Astrocyte (in vitro differentiated cells and primary cell): Measurements from ENCODE around the gene SLC39A10. TPM values are rescaled to one million over a fixed set of nuclear protein-coding genes. Genes with fewer than 3 reads are reported as not detected.

ENCODE experiments used
- DNase-seq: peaks from one replicate; pipeline ENCODE4 v3.0.0-alpha.2; 2010; ENCODE audit warnings: low read depth
- FAIRE-seq: peaks from 2 replicates; lab custom pipeline; 2011; peaks lifted over from hg19 to GRCh38; lab: Jason Lieb, UNC
- H2AFZ ChIP-seq: 2 replicates; pipeline ENCODE4 v1.6.0; 2012; ENCODE audit warnings: low read depth, low read length, inconsistent platforms
- H3K27ac ChIP-seq: 2 replicates; pipeline ENCODE4 v1.5.1; 2011; ENCODE audit warnings: low read depth, low read length, inconsistent platforms
- H3K27me3 ChIP-seq: 2 replicates; pipeline ENCODE4 v1.6.0; 2011; ENCODE audit warnings: low read length, inconsistent platforms; ENCODE audit not compliant: insufficient read depth
- H3K36me3 ChIP-seq: 2 replicates; pipeline ENCODE4 v1.5.1; 2011; ENCODE audit warnings: low read length, inconsistent platforms; ENCODE audit not compliant: insufficient read depth
- H3K4me1 ChIP-seq: 2 replicates; pipeline ENCODE4 v1.5.1; 2011; ENCODE audit warnings: low read length, inconsistent platforms; ENCODE audit not compliant: insufficient read depth
- H3K4me2 ChIP-seq: 2 replicates; pipeline ENCODE4 v1.6.0; 2012; ENCODE audit warnings: low read length, inconsistent platforms
- H3K4me3 ChIP-seq: 2 replicates; pipeline ENCODE4 v1.5.1; 2011; ENCODE audit warnings: low read depth, mild to moderate bottlenecking, low read length, inconsistent platforms; ENCODE audit not compliant: insufficient read depth
- H3K79me2 ChIP-seq: 2 replicates; pipeline ENCODE4 v1.6.0; 2012; ENCODE audit warnings: mild to moderate bottlenecking, low read length, inconsistent platforms; ENCODE audit not compliant: insufficient read depth
- H3K9ac ChIP-seq: 2 replicates; pipeline ENCODE4 v1.6.0; 2012; ENCODE audit warnings: mild to moderate bottlenecking, low read length, inconsistent platforms
- H3K9me3 ChIP-seq: 2 replicates; pipeline ENCODE4 v1.5.1; 2012; ENCODE audit warnings: low read depth, mild to moderate bottlenecking, low read length, inconsistent platforms; ENCODE audit not compliant: insufficient read depth
- H4K20me1 ChIP-seq: 2 replicates; pipeline ENCODE4 v1.6.0; 2012; ENCODE audit warnings: low read length, inconsistent platforms; ENCODE audit not compliant: insufficient read depth
- H3K27ac Mint-ChIP-seq: one replicate; pipeline ENCODE4 v1.8.0; 2021; ENCODE audit warnings: mild to moderate bottlenecking, mixed read lengths; ENCODE audit not compliant: unreplicated experiment
- H3K27me3 Mint-ChIP-seq: one replicate; pipeline ENCODE4 v1.8.0; 2021; ENCODE audit warnings: low read depth, mixed read lengths; ENCODE audit not compliant: unreplicated experiment
- H3K36me3 Mint-ChIP-seq: one replicate; pipeline ENCODE4 v1.8.0; 2021; ENCODE audit warnings: low read depth, mixed read lengths; ENCODE audit not compliant: unreplicated experiment
- H3K4me1 Mint-ChIP-seq: one replicate; pipeline ENCODE4 v1.8.0; 2021; ENCODE audit warnings: low read depth, mixed read lengths; ENCODE audit not compliant: unreplicated experiment
- H3K4me3 Mint-ChIP-seq: one replicate; pipeline ENCODE4 v1.8.0; 2021; ENCODE audit warnings: mild to moderate bottlenecking, moderate library complexity, mixed read lengths; ENCODE audit not compliant: unreplicated experiment
- H3K9me3 Mint-ChIP-seq: one replicate; pipeline ENCODE4 v1.8.0; 2021; ENCODE audit warnings: mild to moderate bottlenecking, mixed read lengths; ENCODE audit not compliant: unreplicated experiment
- CTCF ChIP-seq: IDR thresholded peaks from 2 replicates; pipeline ENCODE4 v1.5.1; 2011; ENCODE audit warnings: low read depth, mild to moderate bottlenecking, inconsistent platforms, low read length, moderate library complexity; ENCODE audit not compliant: insufficient read depth
- EZH2 ChIP-seq: IDR thresholded peaks from 2 replicates; pipeline ENCODE4 v1.6.1; 2012; ENCODE audit warnings: mild to moderate bottlenecking, low read length, inconsistent platforms; ENCODE audit not compliant: insufficient read depth
- total RNA-seq: library from RNA; stranded (reverse); gene quantifications from 2 replicates; pipeline ENCODE4 v1.2.1, GENCODE V29; 2021

Gene SLC39A10
- total RNA-seq, 1 donor from 2014 or later: 96.2 TPM

- no peak overlapping the region for H3K27ac ChIP-seq
- H3K4me3 ChIP-seq: no peak overlapping the region
- no peak overlapping the region for H3K9ac ChIP-seq
- no peaks in the 10 kb centered on the region for H3K36me3 Mint-ChIP-seq
- H3K4me1 ChIP-seq: no peaks in the 10 kb centered on the region
- H3K79me2 ChIP-seq: no peaks in the 10 kb centered on the region
- no peaks in the 10 kb centered on the region for H3K36me3 ChIP-seq
- no peak overlapping the region for H2AFZ ChIP-seq
- DNase-seq: no peak
- peaks cover 2% of the 10 kb centered on the region for H3K9me3 Mint-ChIP-seq
- TF ChIP-seq CTCF (no peak), EZH2 (no peak)
- H3K4me1 Mint-ChIP-seq: no peaks in the 10 kb centered on the region
- no peak overlapping the region for H3K4me3 Mint-ChIP-seq
- H3K27me3 Mint-ChIP-seq: no peaks in the 10 kb centered on the region
- H3K27me3 ChIP-seq: no peaks in the 10 kb centered on the region
- FAIRE-seq: no peak
- H3K4me2 ChIP-seq: no peak overlapping the region
- no peak overlapping the region for H3K27ac Mint-ChIP-seq
- no peaks in the 10 kb centered on the region for H3K9me3 ChIP-seq
- H4K20me1 ChIP-seq: no peaks in the 10 kb centered on the region
Measured at GRCh38 chr2:195769975-195770374, 112.9 kb downstream of the SLC39A10 start.

GRCh38 chr2:195779491-195779890, 122.5 kb downstream of the SLC39A10 start:
- Histone ChIP-seq H3K27me3 (no peaks in the 10 kb centered on the region), H3K36me3 (no peaks in the 10 kb centered on the region), H3K9ac (no peak overlapping the region), H3K4me1 (no peaks in the 10 kb centered on the region), H3K27ac (no peak overlapping the region), H3K9me3 (no peaks in the 10 kb centered on the region), H3K4me2 (no peak overlapping the region), H2AFZ (no peak overlapping the region), H4K20me1 (no peaks in the 10 kb centered on the region), H3K4me3 (no peak overlapping the region), H3K79me2 (no peaks in the 10 kb centered on the region)
- H3K27ac Mint-ChIP-seq: no peak overlapping the region
- no peak for FAIRE-seq
- TF ChIP-seq EZH2 (no peak), CTCF (no peak)
- no peaks in the 10 kb centered on the region for H3K9me3 Mint-ChIP-seq
- no peak overlapping the region for H3K4me3 Mint-ChIP-seq
- H3K36me3 Mint-ChIP-seq: no peaks in the 10 kb centered on the region
- H3K4me1 Mint-ChIP-seq: no peaks in the 10 kb centered on the region
- DNase-seq: no peak
- no peaks in the 10 kb centered on the region for H3K27me3 Mint-ChIP-seq

GRCh38 chr2:195782156-195782555, 125.1 kb downstream of the SLC39A10 start:
- Histone ChIP-seq H3K4me2 (no peak overlapping the region), H3K4me3 (no peak overlapping the region), H3K4me1 (no peaks in the 10 kb centered on the region), H3K9ac (no peak overlapping the region), H3K27me3 (no peaks in the 10 kb centered on the region), H3K79me2 (no peaks in the 10 kb centered on the region), H3K9me3 (no peaks in the 10 kb centered on the region), H3K27ac (no peak overlapping the region), H4K20me1 (no peaks in the 10 kb centered on the region), H3K36me3 (no peaks in the 10 kb centered on the region), H2AFZ (no peak overlapping the region)
- Mint-ChIP-seq H3K36me3 (no peaks in the 10 kb centered on the region), H3K27me3 (no peaks in the 10 kb centered on the region), H3K27ac (no peak overlapping the region), H3K9me3 (no peaks in the 10 kb centered on the region), H3K4me1 (no peaks in the 10 kb centered on the region), H3K4me3 (no peak overlapping the region)
- TF ChIP-seq EZH2 (no peak), CTCF (no peak)
- no peak for FAIRE-seq
- peak; percentile 13 for DNase-seq
